WERI-Rb-1 (cell line): ENCODE results near the gene AK2.

Experiments
- DNase-seq: peaks from one replicate; pipeline ENCODE4 v3.0.0-alpha.2; 2020
- H3K27ac ChIP-seq: fragments of 250-450 bp; sonication (Bioruptor Pico); 2 replicates; pipeline ENCODE4 v1.5.1; 2020; ENCODE audit warnings: mild to moderate bottlenecking, moderate library complexity
- H3K27me3 ChIP-seq: fragments of 250-450 bp; sonication (Bioruptor Pico); 2 replicates; pipeline ENCODE4 v1.5.1; 2021; ENCODE audit warnings: mild to moderate bottlenecking, low read depth, moderate library complexity; ENCODE audit not compliant: insufficient read depth, severe bottlenecking
- H3K36me3 ChIP-seq: fragments of 250-450 bp; sonication (Bioruptor Pico); 2 replicates; pipeline ENCODE4 v1.5.1; 2020; ENCODE audit warnings: mild to moderate bottlenecking, moderate library complexity
- H3K4me3 ChIP-seq: 2 replicates; pipeline ENCODE4 v1.5.1; 2011; ENCODE audit warnings: low read depth, mild to moderate bottlenecking, control low read depth, low read length
- H3K9me3 ChIP-seq: fragments of 250-450 bp; sonication (Bioruptor Pico); 2 replicates; pipeline ENCODE4 v1.5.1; 2021; ENCODE audit warnings: mild to moderate bottlenecking, moderate library complexity; ENCODE audit not compliant: severe bottlenecking
- TF ChIP-seq, protein P1 (sequence below): IDR thresholded peaks from 2 replicates; pipeline ENCODE4 v1.5.1; 2011; ENCODE audit warnings: low read depth, mild to moderate bottlenecking, control low read depth, inconsistent platforms, low read length

The AK2 gene

GRCh38 chr1:32984090-32984454, 52.6 kb downstream of the AK2 start:
- Histone ChIP-seq H3K36me3 (no peaks in the 10 kb centered on the region), H3K9me3 (no peaks in the 10 kb centered on the region), H3K27ac (no peak overlapping the region), H3K4me3 (no peak overlapping the region), H3K27me3 (no peaks in the 10 kb centered on the region)
- no peak for DNase-seq
- TF ChIP-seq, protein P1, sequence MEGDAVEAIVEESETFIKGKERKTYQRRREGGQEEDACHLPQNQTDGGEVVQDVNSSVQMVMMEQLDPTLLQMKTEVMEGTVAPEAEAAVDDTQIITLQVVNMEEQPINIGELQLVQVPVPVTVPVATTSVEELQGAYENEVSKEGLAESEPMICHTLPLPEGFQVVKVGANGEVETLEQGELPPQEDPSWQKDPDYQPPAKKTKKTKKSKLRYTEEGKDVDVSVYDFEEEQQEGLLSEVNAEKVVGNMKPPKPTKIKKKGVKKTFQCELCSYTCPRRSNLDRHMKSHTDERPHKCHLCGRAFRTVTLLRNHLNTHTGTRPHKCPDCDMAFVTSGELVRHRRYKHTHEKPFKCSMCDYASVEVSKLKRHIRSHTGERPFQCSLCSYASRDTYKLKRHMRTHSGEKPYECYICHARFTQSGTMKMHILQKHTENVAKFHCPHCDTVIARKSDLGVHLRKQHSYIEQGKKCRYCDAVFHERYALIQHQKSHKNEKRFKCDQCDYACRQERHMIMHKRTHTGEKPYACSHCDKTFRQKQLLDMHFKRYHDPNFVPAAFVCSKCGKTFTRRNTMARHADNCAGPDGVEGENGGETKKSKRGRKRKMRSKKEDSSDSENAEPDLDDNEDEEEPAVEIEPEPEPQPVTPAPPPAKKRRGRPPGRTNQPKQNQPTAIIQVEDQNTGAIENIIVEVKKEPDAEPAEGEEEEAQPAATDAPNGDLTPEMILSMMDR = no peak

DNA sequence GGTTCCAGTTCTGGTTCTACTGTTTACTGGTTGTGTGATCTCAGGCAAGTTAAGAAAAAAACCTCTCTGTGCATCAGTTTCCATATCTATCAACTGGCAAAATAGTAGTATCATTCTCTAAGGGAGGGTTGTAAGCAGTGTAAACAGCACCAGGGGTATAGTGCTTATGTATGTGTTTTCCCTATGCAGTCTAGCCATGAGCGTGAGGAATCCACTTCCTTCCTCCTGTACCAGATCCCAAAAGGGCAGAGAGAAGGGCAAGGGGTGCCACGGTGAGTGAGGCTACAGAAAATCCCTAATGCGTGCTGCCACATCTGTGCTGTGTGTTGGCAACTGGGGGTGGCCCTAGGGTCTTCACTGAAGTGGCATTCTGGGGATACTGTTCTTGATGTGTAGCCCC, 53.7 kb downstream of the AK2 start:
- Histone ChIP-seq H3K27me3 (no peaks in the 10 kb centered on the region), H3K4me3 (no peak overlapping the region), H3K9me3 (no peaks in the 10 kb centered on the region), H3K36me3 (no peaks in the 10 kb centered on the region), H3K27ac (no peak overlapping the region)
- no peak for DNase-seq
- TF ChIP-seq, protein P1 = no peak

GRCh38 chr1:32981003-32981901, 55.4 kb downstream of the AK2 start:
- Histone ChIP-seq H3K27ac (no peak overlapping the region), H3K9me3 (no peaks in the 10 kb centered on the region), H3K27me3 (no peaks in the 10 kb centered on the region), H3K36me3 (no peaks in the 10 kb centered on the region), H3K4me3 (no peak overlapping the region)
- TF ChIP-seq, protein P1 = no peak
- no peak for DNase-seq

- Histone ChIP-seq H3K9me3 (peaks cover 3% of the 10 kb centered on the region), H3K27me3 (no peaks in the 10 kb centered on the region), H3K36me3 (no peaks in the 10 kb centered on the region), H3K27ac (no peak overlapping the region), H3K4me3 (no peak overlapping the region)
- DNase-seq = no peak
- TF ChIP-seq, protein P1 = no peak
Observed at GRCh38 chr1:32980080-32980479, 56.6 kb downstream of the AK2 start.

- H3K4me3 ChIP-seq = no peak overlapping the region
- no peak overlapping the region for H3K27ac ChIP-seq
- H3K36me3 ChIP-seq = no peaks in the 10 kb centered on the region
- H3K27me3 ChIP-seq = no peaks in the 10 kb centered on the region
- no peak for DNase-seq
- H3K9me3 ChIP-seq = peaks cover 3% of the 10 kb centered on the region
- TF ChIP-seq, protein P1 = no peak
Observed at GRCh38 chr1:32978854-32979253, 57.8 kb downstream of the AK2 start.
